Osteoblast (primary cell): ENCODE measurements around the gene BCAS3. TPM values are rescaled to one million over a fixed set of nuclear protein-coding genes. Genes with fewer than 3 reads are reported as not detected.

Experiments used
- DNase-seq: peaks from one replicate; pipeline ENCODE4 v3.0.0; 2011; ENCODE audit warnings: low spot score, mixed read lengths; ENCODE audit not compliant: insufficient read length; ENCODE audit errors: missing footprints
- H2AFZ ChIP-seq: 2 replicates; pipeline ENCODE4 v1.6.0; 2011; ENCODE audit warnings: mild to moderate bottlenecking, low read length
- H3K27ac ChIP-seq: 2 replicates; pipeline ENCODE4 v1.5.1; 2011; ENCODE audit warnings: mild to moderate bottlenecking, low read depth, low read length, moderate library complexity
- H3K27me3 ChIP-seq: 2 replicates; pipeline ENCODE4 v1.6.0; 2012; ENCODE audit warnings: mild to moderate bottlenecking, control low read depth, inconsistent platforms, low read length, moderate library complexity; ENCODE audit not compliant: insufficient read depth
- H3K36me3 ChIP-seq: 2 replicates; pipeline ENCODE4 v1.5.1; 2011; ENCODE audit warnings: mild to moderate bottlenecking, low read length, control low read depth, moderate library complexity; ENCODE audit not compliant: insufficient read depth
- H3K4me1 ChIP-seq: 2 replicates; pipeline ENCODE4 v1.5.1; 2011; ENCODE audit warnings: mild to moderate bottlenecking, low read length, control low read depth, moderate library complexity; ENCODE audit not compliant: insufficient read depth
- H3K4me2 ChIP-seq: 2 replicates; pipeline ENCODE4 v1.6.0; 2011; ENCODE audit warnings: mild to moderate bottlenecking, low read length; ENCODE audit not compliant: insufficient read depth
- H3K4me3 ChIP-seq: fragments of 200-600 bp; sonication (generic); 3 replicates; pipeline ENCODE4 v1.5.1; 2012; ENCODE audit warnings: mild to moderate bottlenecking, low read length, inconsistent platforms; ENCODE audit not compliant: insufficient read depth
- H3K79me2 ChIP-seq: 2 replicates; pipeline ENCODE4 v1.6.0; 2012; ENCODE audit warnings: mild to moderate bottlenecking, low read length, control low read depth, inconsistent platforms; ENCODE audit not compliant: insufficient read depth
- H3K9me3 ChIP-seq: 2 replicates; pipeline ENCODE4 v1.5.1; 2011; ENCODE audit warnings: low read depth, low read length, control low read depth
- H4K20me1 ChIP-seq: 2 replicates; pipeline ENCODE4 v1.6.0; 2012; ENCODE audit warnings: mild to moderate bottlenecking, low read length, control low read depth; ENCODE audit not compliant: insufficient read depth
- CTCF ChIP-seq: IDR thresholded peaks from 2 replicates; pipeline ENCODE4 v1.5.1; 2011; ENCODE audit warnings: mild to moderate bottlenecking, low read depth, low read length, moderate library complexity; ENCODE audit errors: extremely low read depth
- total RNA-seq: library from RNA; depleted of rRNA; stranded (reverse); fragments of >200 nt; gene quantifications from 2 replicates; pipeline ENCODE4 v1.2.3, GENCODE V29; 2012

BCAS3 gene
- total RNA-seq, 1 donor, result 31.5 TPM

GRCh38 chr17:60744355-60744966 is 66.8 kb downstream of the BCAS3 start:
- Histone ChIP-seq H3K36me3 (no peaks in the 10 kb centered on the region), H3K79me2 (no peaks in the 10 kb centered on the region), H3K4me2 (peak overlapping the region; percentile 83), H3K27me3 (no peaks in the 10 kb centered on the region), H3K4me1 (peaks cover 16% of the 10 kb centered on the region), H4K20me1 (no peaks in the 10 kb centered on the region), H3K9me3 (no peaks in the 10 kb centered on the region), H2AFZ (peak overlapping the region; percentile 81), H3K27ac (peak overlapping the region; percentile 73), H3K4me3 (peak overlapping the region; percentile 56)
- TF ChIP-seq CTCF, result no peak
- DNase-seq, result no peak

- H3K27me3 ChIP-seq, result no peaks in the 10 kb centered on the region
- no peaks in the 10 kb centered on the region for H3K79me2 ChIP-seq
- H3K9me3 ChIP-seq, result no peaks in the 10 kb centered on the region
- peaks cover 16% of the 10 kb centered on the region for H3K4me1 ChIP-seq
- H3K4me2 ChIP-seq, result no peak overlapping the region
- no peak for TF ChIP-seq CTCF
- H3K27ac ChIP-seq, result no peak overlapping the region
- no peaks in the 10 kb centered on the region for H3K36me3 ChIP-seq
- H3K4me3 ChIP-seq, result no peak overlapping the region
- H4K20me1 ChIP-seq, result no peaks in the 10 kb centered on the region
- no peak overlapping the region for H2AFZ ChIP-seq
- no peak for DNase-seq
Observed at GRCh38 chr17:60745544-60745943, 67.9 kb downstream of the BCAS3 start.

GRCh38 chr17:60747069-60747808 is 69.6 kb downstream of the BCAS3 start:
- Histone ChIP-seq H3K27ac (no peak overlapping the region), H4K20me1 (no peaks in the 10 kb centered on the region), H3K9me3 (no peaks in the 10 kb centered on the region), H3K79me2 (no peaks in the 10 kb centered on the region), H3K4me3 (no peak overlapping the region), H3K27me3 (no peaks in the 10 kb centered on the region), H3K4me2 (no peak overlapping the region), H3K36me3 (no peaks in the 10 kb centered on the region), H3K4me1 (peaks cover 16% of the 10 kb centered on the region), H2AFZ (no peak overlapping the region)
- no peak for TF ChIP-seq CTCF
- no peak for DNase-seq

- Histone ChIP-seq H3K4me3 (no peak overlapping the region), H3K27ac (no peak overlapping the region), H3K4me1 (peaks cover 16% of the 10 kb centered on the region), H3K36me3 (no peaks in the 10 kb centered on the region), H2AFZ (no peak overlapping the region), H3K79me2 (no peaks in the 10 kb centered on the region), H3K9me3 (no peaks in the 10 kb centered on the region), H3K4me2 (no peak overlapping the region), H4K20me1 (no peaks in the 10 kb centered on the region), H3K27me3 (no peaks in the 10 kb centered on the region)
- no peak for TF ChIP-seq CTCF
- DNase-seq, result no peak
Observed at GRCh38 chr17:60748204-60748603, 70.6 kb downstream of the BCAS3 start.
